Left lung (tissue), 10 donors: ENCODE measurements around the gene FKBP10. TPM values are rescaled to one million over a fixed set of nuclear protein-coding genes. Genes with fewer than 3 reads are reported as not detected.

Experiments used
- ATAC-seq: fragments of 200-7000 bp; cut with Tn5 transposase; one replicate; pipeline ENCODE4 v1.9.1; 2020; ENCODE audit warnings: moderate library complexity
- DNase-seq, 4 donors: peaks; one replicate each; pipeline ENCODE4 v3.0.0-alpha.2; 2013 to 2020
- H3K27ac ChIP-seq, 2 donors: fragments of 200-600 bp; sonication (generic) in 1 of 2; one replicate each; pipeline versions ENCODE4 v1.5.0 to v1.8.0; 2020 to 2021
- H3K27me3 ChIP-seq, 2 donors: fragments of 200-600 bp; sonication (generic) in 1 of 2; one replicate each; pipeline versions ENCODE4 v1.5.0 to v1.8.0; 2020 to 2021
- H3K36me3 ChIP-seq, 2 donors: fragments of 200-600 bp; sonication (generic) in 1 of 2; one replicate each; pipeline versions ENCODE4 v1.5.0 to v1.8.0; 2020 to 2021
- H3K4me1 ChIP-seq, 2 donors: fragments of 200-600 bp; one replicate each; pipeline ENCODE4 v1.8.0; 2021
- H3K4me3 ChIP-seq, 2 donors: fragments of 200-600 bp; sonication (generic) in 1 of 2; one replicate each; pipeline versions ENCODE4 v1.5.0 to v1.8.0; 2020 to 2021; ENCODE audit warnings: mild to moderate bottlenecking in 1 of 2
- H3K9me3 ChIP-seq, 2 donors: fragments of 200-600 bp; sonication (generic) in 1 of 2; one replicate each; pipeline versions ENCODE4 v1.5.0 to v1.8.0; 2020 to 2021
- intact Hi-C, 2 donors: fragments of 100-400 bp; cut with DNase I; formaldehyde crosslinking; loops; one replicate each; pipeline versions ENCODE4 v1.11.2 to v1.14.2; 2022
- polyA plus RNA-seq, 6 donors: library from polyadenylated mRNA; unstranded; fragments of 120-200 nt; gene quantifications; one replicate each; pipeline ENCODE4 v1.2.1, GENCODE V29; 2013; ENCODE audit not compliant: insufficient read length in 6 of 6
- total RNA-seq, 2 donors: library from RNA; stranded (reverse); fragmentation: NEBNext Ultra II Directional; extraction: Animal tissue kit (Norgen Biotek cat#: 25700); gene quantifications; one replicate each; pipeline ENCODE4 v1.2.1, GENCODE V29; 2021
- TF ChIP-seq, protein P1 (sequence below), 2 donors: fragments of 200-600 bp; sonication (generic) in 1 of 2; IDR thresholded peaks; one replicate each; pipeline versions ENCODE4 v1.5.0 to v1.8.0; 2021; ENCODE audit warnings: antibody characterized with exemption in 2 of 2
- donor health status: DM: no; HTN: yes; CAD: no.
- donor health status: DM: no; HTN: no; CAD: no.

Gene FKBP10
- total and polyA plus RNA-seq, 8 donors: 82.1 to 169 (median 141) TPM

DNA sequence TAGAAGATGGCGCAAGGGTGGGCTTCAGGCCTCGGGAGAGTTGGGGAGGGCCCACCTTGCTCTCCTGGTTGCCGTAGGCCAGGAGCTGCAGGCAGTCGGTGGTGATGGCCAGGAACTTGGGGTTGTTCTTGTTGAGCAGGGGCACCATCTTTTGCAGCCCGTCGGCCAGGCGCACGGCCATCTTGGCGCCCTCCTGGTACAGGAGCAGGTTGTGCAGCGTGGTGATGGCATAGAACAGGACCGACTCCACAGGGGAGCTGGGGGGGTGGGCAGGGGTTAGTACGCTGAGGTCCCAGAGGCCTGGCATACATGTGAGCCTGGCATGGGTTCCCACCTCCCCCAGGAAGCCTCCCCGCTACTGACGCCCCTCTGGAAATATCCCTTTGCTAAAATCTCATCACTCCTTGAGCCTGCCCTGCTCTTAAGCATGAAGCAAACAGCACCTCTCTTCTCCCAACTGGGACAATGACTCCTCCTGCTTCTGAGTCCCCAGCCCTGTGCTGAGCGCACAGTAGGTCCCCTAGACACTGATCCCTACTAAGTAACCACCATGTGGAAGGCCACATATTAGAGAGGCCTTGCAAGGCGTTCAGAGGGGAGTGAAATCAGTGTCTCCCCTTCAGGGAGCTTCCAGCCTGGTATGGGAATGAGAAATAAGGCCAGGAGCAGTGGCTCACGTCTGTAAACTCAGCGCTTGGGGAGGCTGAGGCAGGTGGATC lies 45.3 kb upstream of the FKBP10 start:
- Histone ChIP-seq H3K4me3 (no peak overlapping the region), H3K27ac (no peak overlapping the region), H3K9me3 (no peaks in the 10 kb centered on the region), H3K36me3 (peaks cover 0 to 93% of the 10 kb centered on the region in 2 donors), H3K4me1 (peaks cover 0 to 10% of the 10 kb centered on the region in 2 donors), H3K27me3 (no peaks in the 10 kb centered on the region)
- intact Hi-C loops: no loop called here
- ATAC-seq: no peak
- no peak for DNase-seq
- TF ChIP-seq, protein P1, sequence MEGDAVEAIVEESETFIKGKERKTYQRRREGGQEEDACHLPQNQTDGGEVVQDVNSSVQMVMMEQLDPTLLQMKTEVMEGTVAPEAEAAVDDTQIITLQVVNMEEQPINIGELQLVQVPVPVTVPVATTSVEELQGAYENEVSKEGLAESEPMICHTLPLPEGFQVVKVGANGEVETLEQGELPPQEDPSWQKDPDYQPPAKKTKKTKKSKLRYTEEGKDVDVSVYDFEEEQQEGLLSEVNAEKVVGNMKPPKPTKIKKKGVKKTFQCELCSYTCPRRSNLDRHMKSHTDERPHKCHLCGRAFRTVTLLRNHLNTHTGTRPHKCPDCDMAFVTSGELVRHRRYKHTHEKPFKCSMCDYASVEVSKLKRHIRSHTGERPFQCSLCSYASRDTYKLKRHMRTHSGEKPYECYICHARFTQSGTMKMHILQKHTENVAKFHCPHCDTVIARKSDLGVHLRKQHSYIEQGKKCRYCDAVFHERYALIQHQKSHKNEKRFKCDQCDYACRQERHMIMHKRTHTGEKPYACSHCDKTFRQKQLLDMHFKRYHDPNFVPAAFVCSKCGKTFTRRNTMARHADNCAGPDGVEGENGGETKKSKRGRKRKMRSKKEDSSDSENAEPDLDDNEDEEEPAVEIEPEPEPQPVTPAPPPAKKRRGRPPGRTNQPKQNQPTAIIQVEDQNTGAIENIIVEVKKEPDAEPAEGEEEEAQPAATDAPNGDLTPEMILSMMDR (IDR thresholded peaks at IDR 0.05): no peak

DNA sequence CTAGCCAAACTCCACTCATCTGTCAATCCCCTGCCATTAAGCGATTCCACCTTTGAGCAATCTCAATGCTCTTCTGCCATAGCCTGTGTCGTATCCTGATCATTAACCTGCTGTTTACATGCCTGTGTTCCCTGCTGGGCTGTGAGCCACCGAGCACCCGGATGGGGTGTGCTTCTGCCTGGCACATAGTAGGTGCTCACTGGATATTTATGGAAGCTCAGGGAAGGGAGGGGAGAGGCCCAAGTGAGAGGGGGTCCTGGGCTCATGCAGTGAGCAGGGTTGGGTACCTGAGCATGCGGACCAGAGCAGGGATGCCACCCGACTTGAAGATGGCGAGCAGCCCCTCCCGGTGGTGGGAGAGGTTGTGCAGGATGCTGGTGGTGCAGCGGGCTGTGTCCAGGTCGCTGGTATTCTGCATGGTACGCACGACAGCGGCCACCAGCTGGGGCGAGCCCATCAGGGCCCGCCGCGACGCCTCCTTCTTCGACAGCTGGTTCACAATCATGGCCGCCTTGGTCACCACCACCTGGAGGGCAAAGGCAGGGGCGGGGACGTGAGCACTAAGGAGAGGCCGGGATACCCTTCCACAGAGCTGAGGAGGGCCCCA lies 44.0 kb upstream of the FKBP10 start:
- H3K9me3 ChIP-seq: no peaks in the 10 kb centered on the region
- intact Hi-C loops: no loop called here
- H3K4me1 ChIP-seq: peaks cover 10 to 23% of the 10 kb centered on the region in 2 donors
- no peaks in the 10 kb centered on the region for H3K27me3 ChIP-seq
- DNase-seq: no peak
- H3K36me3 ChIP-seq: peaks cover 0 to 80% of the 10 kb centered on the region in 2 donors
- no peak overlapping the region for H3K27ac ChIP-seq
- H3K4me3 ChIP-seq: no peak overlapping the region
- ATAC-seq: no peak
- TF ChIP-seq, protein P1 (IDR thresholded peaks at IDR 0.05): no peak

DNA sequence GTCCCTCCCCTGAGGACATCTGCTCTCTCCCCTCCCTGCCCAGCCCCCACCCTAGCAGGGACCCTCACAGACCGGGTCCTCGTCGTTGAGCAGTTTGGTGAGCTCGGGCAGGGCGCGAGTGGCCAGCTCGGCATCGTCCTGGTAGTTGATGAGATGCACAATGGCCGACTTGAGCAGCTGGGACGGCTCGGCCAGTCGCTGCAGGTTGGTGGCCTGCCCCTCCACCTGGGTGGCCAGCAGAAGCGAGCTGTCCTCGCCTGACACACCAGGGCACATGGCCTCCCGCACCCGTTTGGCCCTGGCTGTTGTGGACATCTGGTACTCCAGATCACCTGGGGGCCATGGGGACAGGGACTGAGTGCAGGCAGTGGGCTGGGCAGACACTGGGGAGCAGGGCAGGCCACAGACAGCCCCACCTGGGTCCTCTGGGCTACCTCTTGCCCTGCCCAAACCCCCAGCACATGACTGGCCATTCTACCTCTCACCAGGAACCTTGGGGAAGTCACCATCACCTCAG lies 43.4 kb upstream of the FKBP10 start:
- DNase-seq (peak in 1 of 4 donors; percentile 66), ATAC-seq (no peak)
- Histone ChIP-seq H3K9me3 (no peaks in the 10 kb centered on the region), H3K4me1 (peaks cover 11 to 29% of the 10 kb centered on the region in 2 donors), H3K36me3 (peaks cover 0 to 74% of the 10 kb centered on the region in 2 donors), H3K4me3 (no peak overlapping the region), H3K27ac (no peak overlapping the region), H3K27me3 (no peaks in the 10 kb centered on the region)
- TF ChIP-seq, protein P1 (IDR thresholded peaks at IDR 0.05): no peak
- intact Hi-C loops: no loop called here

DNA sequence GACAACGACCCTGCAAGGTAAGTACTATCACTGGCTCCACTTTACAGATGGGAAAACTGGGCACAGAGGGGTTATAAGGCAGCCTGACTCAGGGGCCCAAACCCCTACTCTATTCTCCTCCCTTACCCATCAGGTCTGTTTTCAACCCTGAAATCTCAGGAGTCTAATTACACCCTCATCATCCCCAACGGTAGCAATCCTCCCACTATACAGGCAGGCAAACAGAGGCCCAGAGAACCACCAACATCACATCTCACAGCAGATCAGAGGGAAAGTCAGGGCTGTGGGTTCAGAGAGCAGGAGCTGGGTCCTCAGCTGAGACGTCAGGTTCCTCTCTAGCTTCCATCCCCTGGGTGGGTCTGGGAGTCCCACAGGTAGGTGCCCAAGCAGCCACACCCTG lies 42.8 kb upstream of the FKBP10 start:
- no peaks in the 10 kb centered on the region for H3K9me3 ChIP-seq
- H3K4me1 ChIP-seq: peaks cover 16 to 35% of the 10 kb centered on the region in 2 donors
- H3K27ac ChIP-seq: no peak overlapping the region
- DNase-seq (no peak), ATAC-seq (no peak)
- H3K4me3 ChIP-seq: no peak overlapping the region
- peaks cover 0 to 68% of the 10 kb centered on the region in 2 donors for H3K36me3 ChIP-seq
- H3K27me3 ChIP-seq: no peaks in the 10 kb centered on the region
- intact Hi-C loops: no loop called here
- TF ChIP-seq, protein P1 (IDR thresholded peaks at IDR 0.05): no peak
